Muscle layer of colon (tissue), 2 donors: Measurements from ENCODE around the gene NCKAP5.

Source experiments
- H3K27ac ChIP-seq: one replicate; pipeline ENCODE4 v1.7.0; 2013; ENCODE audit warnings: low read depth, mild to moderate bottlenecking, low read length, moderate library complexity
- H3K27me3 ChIP-seq, 2 donors: one replicate each; pipeline ENCODE4 v1.7.0; 2013; ENCODE audit warnings: low read length in 2 of 2, mild to moderate bottlenecking in 2 of 2; ENCODE audit not compliant: insufficient read depth in 2 of 2, control insufficient read depth in 1 of 2
- H3K36me3 ChIP-seq: one replicate; pipeline ENCODE4 v1.7.0; 2013; ENCODE audit warnings: mild to moderate bottlenecking, low read length; ENCODE audit not compliant: insufficient read depth
- H3K4me1 ChIP-seq: one replicate; pipeline ENCODE4 v1.7.0; 2013; ENCODE audit warnings: mild to moderate bottlenecking, low read length; ENCODE audit not compliant: insufficient read depth
- H3K4me3 ChIP-seq, 2 donors: one replicate each; pipeline ENCODE4 v1.7.0; 2013; ENCODE audit warnings: low read length in 2 of 2, low read depth in 1 of 2, mild to moderate bottlenecking in 1 of 2, moderate library complexity in 1 of 2
- H3K9ac ChIP-seq: one replicate; pipeline ENCODE4 v1.7.0; 2013; ENCODE audit warnings: low read length
- H3K9me3 ChIP-seq: one replicate; pipeline ENCODE4 v1.7.0; 2013; ENCODE audit warnings: mild to moderate bottlenecking, low read length
- donor health status: abdominal sarcoma.
- donor health status: Adenocarcinoma of cecum.

NCKAP5 gene

DNA sequence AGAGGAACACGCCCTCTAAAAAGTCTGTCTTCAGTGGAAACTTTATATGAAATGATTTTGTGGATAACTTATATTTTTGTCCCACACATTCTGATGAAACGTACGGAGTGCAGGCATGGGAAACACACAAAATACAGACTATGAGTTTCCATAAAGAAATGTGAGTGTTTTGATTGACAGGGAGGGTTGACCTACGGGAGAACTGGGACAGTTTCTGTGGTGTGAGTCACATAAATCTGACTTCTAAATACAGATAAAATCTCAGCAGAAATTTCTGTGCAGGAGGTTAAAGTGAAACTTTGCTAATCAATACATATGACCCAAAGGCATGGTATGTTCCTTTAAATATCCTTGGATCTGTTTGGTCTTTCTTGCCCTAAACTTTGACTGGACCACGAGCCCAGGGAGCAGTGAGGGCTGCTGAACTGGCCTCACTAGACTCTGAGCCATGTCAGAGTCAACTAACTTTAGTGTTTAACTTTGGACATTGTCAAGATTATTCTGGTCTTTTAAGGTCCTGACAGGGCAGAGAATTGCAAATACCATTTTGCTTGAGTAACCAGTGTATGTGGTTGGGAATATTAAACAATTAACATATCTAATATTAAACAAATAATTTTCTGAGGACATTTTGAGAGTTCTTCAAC, 691.4 kb downstream of the NCKAP5 start:
- no peaks in the 10 kb centered on the region for H3K4me1 ChIP-seq
- no peak overlapping the region for H3K27ac ChIP-seq
- no peaks in the 10 kb centered on the region for H3K27me3 ChIP-seq
- no peaks in the 10 kb centered on the region for H3K36me3 ChIP-seq
- H3K9ac ChIP-seq = no peak overlapping the region
- H3K9me3 ChIP-seq = no peaks in the 10 kb centered on the region
- H3K4me3 ChIP-seq = no peak overlapping the region

DNA sequence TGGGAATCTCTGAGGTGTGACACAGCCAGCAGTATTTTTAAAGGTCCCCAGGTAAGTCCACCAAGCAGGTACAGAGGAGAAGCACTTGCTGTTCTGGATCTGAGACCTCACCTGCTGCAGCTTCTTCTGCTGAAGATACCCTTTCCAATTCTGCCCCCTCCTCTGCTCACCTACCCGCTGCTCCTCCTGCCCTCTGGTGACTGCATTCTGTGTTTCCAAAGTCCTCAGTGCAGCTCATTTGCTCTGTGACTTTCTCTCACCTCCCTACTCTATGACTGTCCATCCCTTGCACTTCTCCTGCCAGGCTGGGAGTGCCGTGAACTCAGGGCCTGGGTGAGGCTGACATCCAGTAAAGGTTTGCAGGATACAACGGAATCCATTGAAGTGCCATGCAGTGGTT, 693.1 kb downstream of the NCKAP5 start:
- H3K9ac ChIP-seq = no peak overlapping the region
- H3K4me1 ChIP-seq = no peaks in the 10 kb centered on the region
- no peak overlapping the region for H3K27ac ChIP-seq
- H3K9me3 ChIP-seq = no peaks in the 10 kb centered on the region
- no peak overlapping the region for H3K4me3 ChIP-seq
- H3K36me3 ChIP-seq = no peaks in the 10 kb centered on the region
- no peaks in the 10 kb centered on the region for H3K27me3 ChIP-seq

DNA sequence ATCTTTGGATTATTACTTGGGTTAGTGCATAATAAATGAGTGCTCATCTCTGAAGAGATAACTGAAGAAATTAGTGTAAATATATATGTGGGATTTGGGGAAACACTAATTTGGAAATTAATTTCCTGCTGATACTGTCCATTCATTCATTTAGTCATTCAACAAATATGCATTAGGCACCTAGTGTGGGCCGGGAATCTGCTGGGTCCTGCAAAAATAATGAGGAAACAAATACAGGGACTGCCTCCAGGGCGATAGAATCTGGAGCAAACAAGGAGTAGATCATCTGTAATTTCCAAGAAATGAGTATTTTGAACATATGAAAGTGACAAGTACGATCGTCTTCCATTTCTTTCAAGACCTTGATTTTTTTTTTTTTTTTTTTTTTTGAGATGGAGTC, 694.5 kb downstream of the NCKAP5 start:
- no peaks in the 10 kb centered on the region for H3K4me1 ChIP-seq
- no peak overlapping the region for H3K9ac ChIP-seq
- H3K4me3 ChIP-seq = no peak overlapping the region
- H3K9me3 ChIP-seq = no peaks in the 10 kb centered on the region
- no peaks in the 10 kb centered on the region for H3K27me3 ChIP-seq
- no peak overlapping the region for H3K27ac ChIP-seq
- H3K36me3 ChIP-seq = no peaks in the 10 kb centered on the region

DNA sequence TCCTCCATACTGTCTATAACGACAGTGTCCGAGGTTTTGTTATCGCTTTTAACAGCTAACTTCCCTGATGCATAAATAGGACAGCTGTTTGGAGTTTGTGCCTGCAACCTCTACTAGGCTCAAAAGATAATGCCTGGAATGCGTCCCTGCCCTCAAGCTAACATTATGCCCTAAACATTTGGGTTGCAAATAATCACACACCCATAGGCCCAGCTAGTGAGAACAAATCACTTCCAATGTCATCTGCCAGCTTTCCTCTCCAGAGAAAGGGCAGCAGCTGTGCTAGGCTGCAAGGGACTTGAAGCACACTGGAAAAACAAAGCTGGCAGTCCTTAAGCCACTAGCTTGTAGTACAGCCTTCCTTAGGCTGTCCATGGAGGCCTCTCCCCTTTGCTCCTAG, 696.4 kb downstream of the NCKAP5 start:
- no peak overlapping the region for H3K27ac ChIP-seq
- H3K9me3 ChIP-seq = no peaks in the 10 kb centered on the region
- no peak overlapping the region for H3K9ac ChIP-seq

DNA sequence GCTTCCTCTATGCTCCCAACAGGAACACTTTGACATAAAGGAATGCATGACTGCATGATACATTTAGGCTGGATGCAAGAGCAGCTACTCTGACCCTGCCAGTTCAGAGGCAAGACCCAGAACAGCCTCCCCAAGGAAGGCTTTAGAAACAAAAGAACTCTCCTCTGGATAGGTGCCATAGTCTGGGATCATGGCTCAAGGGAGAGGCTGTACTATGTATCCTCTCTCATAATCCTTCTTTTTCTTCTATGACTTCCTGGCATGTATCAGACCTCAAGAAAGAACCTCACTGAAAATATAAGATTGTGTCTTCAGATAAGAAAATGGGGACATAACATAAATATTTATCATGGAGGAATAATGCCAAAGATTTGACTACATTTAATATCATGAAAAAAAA, 704.3 kb downstream of the NCKAP5 start:
- Histone ChIP-seq H3K4me3 (no peak overlapping the region), H3K27me3 (no peaks in the 10 kb centered on the region), H3K9ac (no peak overlapping the region), H3K27ac (no peak overlapping the region), H3K9me3 (no peaks in the 10 kb centered on the region), H3K4me1 (no peaks in the 10 kb centered on the region), H3K36me3 (no peaks in the 10 kb centered on the region)

More for the DNA sequence above, 696.4 kb downstream of the NCKAP5 start:
- no peaks in the 10 kb centered on the region for H3K27me3 ChIP-seq
- H3K4me3 ChIP-seq = no peak overlapping the region
- no peaks in the 10 kb centered on the region for H3K36me3 ChIP-seq
- no peaks in the 10 kb centered on the region for H3K4me1 ChIP-seq

DNA sequence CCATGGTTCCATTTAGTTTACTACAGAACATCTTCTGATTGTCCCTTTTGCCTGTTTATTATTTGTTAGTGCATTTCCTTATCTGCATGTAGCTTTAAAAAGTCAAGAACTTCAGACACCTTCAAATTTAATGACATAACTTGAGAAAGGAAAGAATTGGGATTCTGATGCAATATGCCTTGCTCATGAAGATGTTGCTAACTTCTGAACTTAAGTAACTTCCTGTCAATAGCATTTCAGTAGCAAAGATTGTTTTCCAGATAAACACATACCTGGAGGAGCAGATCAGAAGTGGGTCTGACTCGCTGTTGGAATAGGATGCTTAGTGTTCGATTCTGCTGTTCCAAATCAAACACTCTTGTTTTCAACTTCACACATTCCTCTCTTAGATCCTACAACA, 708.0 kb downstream of the NCKAP5 start:
- Histone ChIP-seq H3K9ac (no peak overlapping the region), H3K4me1 (no peaks in the 10 kb centered on the region), H3K4me3 (no peak overlapping the region), H3K36me3 (no peaks in the 10 kb centered on the region), H3K9me3 (no peaks in the 10 kb centered on the region), H3K27ac (no peak overlapping the region), H3K27me3 (no peaks in the 10 kb centered on the region)

DNA sequence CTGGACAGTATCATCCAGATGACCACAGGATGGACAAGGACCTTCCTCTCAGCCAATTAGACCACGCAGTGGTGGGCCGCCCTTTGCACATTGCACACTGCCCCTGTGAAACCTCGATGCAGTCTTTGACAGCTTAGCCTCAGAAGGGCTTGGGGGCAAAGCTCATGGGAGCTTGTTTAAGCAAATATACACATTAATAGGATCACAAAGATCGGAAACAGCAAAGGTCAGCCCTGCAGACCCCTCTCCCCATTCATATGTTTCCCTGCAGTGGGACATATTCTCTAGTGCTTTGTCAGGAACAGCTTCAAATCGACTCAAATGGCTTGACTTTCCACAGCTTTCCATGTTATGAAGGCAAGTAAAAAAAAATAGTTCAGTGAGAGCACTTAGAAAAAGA, 708.7 kb downstream of the NCKAP5 start:
- Histone ChIP-seq H3K9ac (no peak overlapping the region), H3K27ac (no peak overlapping the region), H3K27me3 (no peaks in the 10 kb centered on the region), H3K9me3 (no peaks in the 10 kb centered on the region), H3K4me3 (no peak overlapping the region), H3K4me1 (no peaks in the 10 kb centered on the region), H3K36me3 (no peaks in the 10 kb centered on the region)

DNA sequence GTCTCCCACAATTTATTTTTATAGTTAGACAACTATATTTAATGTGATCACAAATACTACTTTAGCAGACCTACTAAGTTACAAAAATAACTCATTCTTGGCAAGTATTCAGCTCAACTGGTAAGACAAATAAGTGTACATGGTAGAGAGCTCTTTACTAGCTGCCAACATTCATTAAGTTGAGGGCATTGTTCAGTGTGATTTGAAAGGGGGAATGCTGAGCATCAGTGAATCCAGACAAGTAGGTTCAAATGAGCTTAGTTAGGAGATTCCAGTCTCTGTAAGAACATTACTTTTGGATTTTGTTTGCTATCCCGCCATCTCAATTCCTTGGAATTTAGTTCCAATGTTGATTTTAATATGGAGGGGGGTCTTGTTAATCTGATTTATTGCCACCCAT, 710.9 kb downstream of the NCKAP5 start:
- H3K4me1 ChIP-seq = no peaks in the 10 kb centered on the region
- no peak overlapping the region for H3K4me3 ChIP-seq
- H3K9me3 ChIP-seq = no peaks in the 10 kb centered on the region
- H3K27ac ChIP-seq = no peak overlapping the region
- H3K27me3 ChIP-seq = no peaks in the 10 kb centered on the region
- H3K36me3 ChIP-seq = no peaks in the 10 kb centered on the region
- no peak overlapping the region for H3K9ac ChIP-seq

DNA sequence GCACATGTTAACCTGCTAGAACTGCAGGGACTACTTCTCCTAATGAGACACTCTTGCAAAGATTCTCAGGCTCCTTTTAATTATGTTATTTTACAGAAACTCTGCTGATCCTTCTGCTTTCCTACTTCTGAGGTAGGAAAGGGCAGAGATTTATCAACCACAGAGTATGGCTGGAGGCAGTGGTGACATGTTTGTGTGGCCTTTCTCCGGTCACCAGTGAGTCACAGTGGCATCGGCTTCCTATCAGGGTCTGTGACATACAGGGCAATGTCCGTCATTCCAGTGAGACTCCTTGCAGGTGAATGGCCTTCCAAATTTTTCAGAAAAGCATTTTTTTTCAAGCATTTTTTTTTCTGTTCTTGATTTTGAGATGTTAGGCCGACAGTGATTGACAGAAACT, 717.6 kb downstream of the NCKAP5 start:
- Histone ChIP-seq H3K27me3 (no peaks in the 10 kb centered on the region), H3K4me1 (no peaks in the 10 kb centered on the region), H3K9me3 (no peaks in the 10 kb centered on the region), H3K27ac (no peak overlapping the region), H3K4me3 (no peak overlapping the region), H3K36me3 (no peaks in the 10 kb centered on the region), H3K9ac (no peak overlapping the region)

DNA sequence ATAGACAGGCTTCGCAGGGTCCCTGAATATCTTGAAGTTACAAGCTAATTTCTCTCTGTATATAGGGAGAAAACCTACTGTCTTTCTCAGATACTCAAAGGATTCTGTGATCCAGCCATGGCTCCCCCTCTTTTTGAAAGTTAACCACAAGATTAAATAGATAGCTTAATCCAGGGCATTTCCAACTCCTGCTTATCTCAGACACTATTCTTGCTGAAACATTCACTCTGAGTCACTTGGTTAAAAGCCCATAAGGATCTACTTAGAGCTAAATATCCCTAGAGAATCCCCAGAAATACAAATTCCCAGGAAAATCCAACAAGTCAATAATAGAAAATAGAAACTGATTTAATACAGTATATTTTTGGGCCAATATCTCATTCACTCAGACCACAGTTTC, 719.1 kb downstream of the NCKAP5 start:
- Histone ChIP-seq H3K4me3 (no peak overlapping the region), H3K9ac (no peak overlapping the region), H3K27ac (no peak overlapping the region), H3K27me3 (no peaks in the 10 kb centered on the region), H3K9me3 (no peaks in the 10 kb centered on the region), H3K36me3 (no peaks in the 10 kb centered on the region), H3K4me1 (no peaks in the 10 kb centered on the region)

DNA sequence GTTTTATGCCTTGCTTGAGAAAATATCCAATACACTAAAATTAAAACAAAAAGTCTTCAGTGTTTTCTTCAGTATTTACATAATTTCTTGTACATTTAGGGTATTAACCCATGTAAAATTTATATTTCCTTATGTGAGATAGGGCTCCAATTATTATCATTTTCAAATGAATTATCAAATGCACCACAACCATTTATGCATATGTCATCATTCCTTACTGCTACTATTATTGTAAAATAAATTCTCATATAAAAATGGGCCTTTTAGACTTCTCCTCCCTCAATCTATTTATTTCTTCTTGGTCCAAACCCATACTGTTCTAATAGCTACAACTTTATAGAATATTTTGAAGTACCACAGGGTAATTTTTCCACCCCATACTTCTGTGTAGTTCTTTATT, 722.9 kb downstream of the NCKAP5 start:
- H3K27ac ChIP-seq = no peak overlapping the region
- H3K9me3 ChIP-seq = no peaks in the 10 kb centered on the region
- H3K4me3 ChIP-seq = no peak overlapping the region
- no peaks in the 10 kb centered on the region for H3K27me3 ChIP-seq
- H3K36me3 ChIP-seq = no peaks in the 10 kb centered on the region
- no peak overlapping the region for H3K9ac ChIP-seq
- no peaks in the 10 kb centered on the region for H3K4me1 ChIP-seq

DNA sequence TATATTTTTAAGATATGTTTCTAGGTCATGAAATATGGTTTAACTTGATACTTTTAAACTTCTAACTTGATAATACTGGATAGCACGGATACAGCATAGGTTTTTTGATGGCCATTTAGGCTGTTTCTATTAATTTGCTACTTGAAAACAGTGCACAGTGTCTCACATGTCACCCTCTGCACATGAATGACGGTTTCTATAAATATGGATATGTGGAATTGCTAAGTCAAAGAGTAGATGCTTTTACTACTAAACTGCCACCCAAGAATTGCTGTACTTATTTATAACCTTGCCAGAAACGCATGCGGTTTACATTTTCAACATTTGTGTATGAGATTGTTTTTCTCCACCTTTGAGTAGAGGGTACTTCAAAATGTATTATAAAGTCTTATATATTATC, 723.7 kb downstream of the NCKAP5 start:
- Histone ChIP-seq H3K36me3 (no peaks in the 10 kb centered on the region), H3K27ac (no peak overlapping the region), H3K4me1 (no peaks in the 10 kb centered on the region), H3K4me3 (no peak overlapping the region), H3K9ac (no peak overlapping the region), H3K27me3 (no peaks in the 10 kb centered on the region), H3K9me3 (no peaks in the 10 kb centered on the region)
